Stomach (tissue), 4 donors: ENCODE measurements around the gene VSTM2L.

Experiments
- POLR2A ChIP-seq, 4 donors: fragments of 450-650 bp; IDR thresholded peaks; one replicate each; pipeline ENCODE4 v1.6.1; 2016; ENCODE audit warnings: antibody characterized with exemption in 4 of 4, control low read depth in 2 of 4, mild to moderate bottlenecking in 1 of 4, moderate library complexity in 1 of 4
- POLR2AphosphoS5 ChIP-seq, 3 donors: sonication (generic); formaldehyde crosslinking; IDR thresholded peaks; one replicate each; pipeline ENCODE4 v1.6.1; 2016; ENCODE audit warnings: antibody characterized with exemption in 3 of 3

DNA sequence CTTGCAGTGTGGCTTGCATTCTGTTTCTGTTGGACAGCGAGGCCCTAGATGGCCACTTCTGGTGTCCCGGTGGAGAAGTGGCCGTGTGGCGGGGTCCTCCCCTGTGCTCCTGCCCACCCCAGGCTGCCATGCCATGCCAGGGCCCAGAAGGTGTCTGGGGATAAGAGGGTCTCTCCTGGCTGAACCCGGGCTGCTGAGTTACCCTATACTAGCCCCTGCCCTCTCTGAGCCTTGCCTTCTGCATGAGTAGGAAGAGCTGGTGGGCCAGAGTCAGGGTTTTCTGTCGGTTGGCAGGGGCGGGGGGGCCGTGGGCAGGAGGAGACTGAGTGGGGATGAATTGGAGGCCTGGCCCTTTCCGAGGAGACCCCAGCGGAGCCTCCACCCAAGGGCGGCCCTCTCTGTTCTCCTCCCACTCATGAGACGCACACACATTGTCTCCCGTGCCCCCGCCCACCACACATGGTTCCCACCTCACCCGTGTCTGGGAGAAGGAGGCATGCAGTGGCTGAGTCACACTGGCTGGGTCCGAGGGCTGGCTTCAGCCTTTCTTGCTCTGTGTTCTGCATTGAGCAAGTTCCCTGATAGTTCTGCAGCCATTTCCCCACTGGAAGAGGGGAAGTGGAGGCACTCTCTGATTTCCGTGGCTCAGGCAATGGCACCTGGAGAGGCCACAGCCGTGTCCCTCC is 24.6 kb downstream of the VSTM2L start:
- TF ChIP-seq POLR2AphosphoS5 (IDR thresholded peaks at IDR 0.05) (no peak), POLR2A (IDR thresholded peaks at IDR 0.05) (no peak)
